ENCODE measurements around the gene FAM162A.

GRCh38 chr3:122390665-122391064 lies 6.7 kb downstream of the FAM162A start:
- TF ChIP-seq POLR2A (IDR thresholded peaks at IDR 0.05) (no peak), POLR2AphosphoS5 (IDR thresholded peaks at IDR 0.05) (no peak), EP300 (IDR thresholded peaks at IDR 0.05) (no peak)
